ENCODE measurements around the gene ANTKMT.

DNA sequence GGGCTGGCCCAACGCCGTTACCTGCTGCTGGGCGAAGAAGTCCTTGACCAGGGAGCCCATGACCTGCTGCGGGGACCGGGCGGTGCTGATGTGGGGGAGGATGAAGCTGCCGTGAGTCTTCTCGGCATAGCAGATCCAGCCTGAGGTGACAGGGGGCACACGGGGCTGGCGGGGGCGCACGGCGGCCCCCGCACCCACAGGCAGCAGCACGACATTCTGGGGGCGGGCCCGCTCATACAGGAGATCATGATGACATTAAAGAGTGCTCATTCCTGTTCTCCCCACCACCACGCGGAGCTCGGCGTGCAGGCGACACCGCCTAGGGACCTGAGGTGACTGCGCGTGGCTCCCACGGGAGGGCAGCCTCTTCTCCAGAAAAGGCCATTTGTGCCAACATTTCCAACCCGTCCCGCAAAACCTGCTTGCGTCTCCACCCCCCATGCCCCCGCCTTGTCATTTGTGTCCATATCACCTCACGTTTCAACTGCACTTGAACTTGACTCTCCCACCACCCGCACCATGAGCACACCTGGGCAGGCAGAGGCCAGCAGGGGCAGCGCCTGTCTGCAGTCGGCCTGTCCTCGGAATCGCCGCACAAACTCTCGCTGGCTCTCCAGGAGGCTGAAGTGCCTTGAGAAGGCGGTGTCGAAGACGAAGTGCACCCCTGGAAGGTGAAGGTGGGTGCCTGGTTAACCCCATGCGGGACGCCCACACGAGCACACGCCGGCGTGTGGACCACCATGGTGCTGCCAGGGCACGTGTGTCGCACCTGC lies 13.4 kb downstream of the ANTKMT start:
- TF ChIP-seq CTCF (IDR thresholded peaks at IDR 0.05; ENCODE audit: insufficient read depth, low read length, poor library complexity, severe bottlenecking) (no peak), EZH2phosphoT487 (conservative IDR thresholded peaks at IDR 0.05; ENCODE audit: low read length) (no peak)

Data from SU-DHL-6 (cell line).